ENCODE results near the gene ICAM1.
"Not testable (repeated sequence)": the region's sequence is repeated elsewhere in the genome, so short reads cannot be mapped to it uniquely, and the experiment has no call there.

Gene ICAM1

GRCh38 chr19:10270616-10271394, at the start of gene ICAM1:
ICAM1 (plus strand) TSS chr19:10271120; CDS start chr19:10271160, 40 bp downstream.
- in situ Hi-C loops (cut with MboI; ENCODE audit: low sequenced_read_pairs) = loop anchor here (5.0 kb wide), 1 partner anchor 116 kb away; no protein-coding TSS in a partner anchor

GRCh38 chr19:10222201-10222890, 48.6 kb upstream of the ICAM1 start:
- in situ Hi-C loops (cut with MboI; ENCODE audit: low sequenced_read_pairs) = no loop called here

GRCh38 chr19:10223488-10224213, 47.3 kb upstream of the ICAM1 start:
- in situ Hi-C loops (cut with MboI; ENCODE audit: low sequenced_read_pairs) = no loop called here

- in situ Hi-C loops (cut with MboI; ENCODE audit: low sequenced_read_pairs) = no loop called here
These were observed 46.6 kb upstream of the ICAM1 start for GRCh38 chr19:10224337-10224736.

GRCh38 chr19:10226021-10226375, 44.9 kb upstream of the ICAM1 start:
- in situ Hi-C loops (cut with MboI; ENCODE audit: low sequenced_read_pairs) = no loop called here

GRCh38 chr19:10226376-10227025, 44.4 kb upstream of the ICAM1 start:
- in situ Hi-C loops (cut with MboI; ENCODE audit: low sequenced_read_pairs) = no loop called here

GRCh38 chr19:10227026-10227971, 43.6 kb upstream of the ICAM1 start:
- in situ Hi-C loops (cut with MboI; ENCODE audit: low sequenced_read_pairs) = no loop called here

- in situ Hi-C loops (cut with MboI; ENCODE audit: low sequenced_read_pairs) = no loop called here
These were observed 42.5 kb upstream of the ICAM1 start for GRCh38 chr19:10228393-10228792.

- in situ Hi-C loops (cut with MboI; ENCODE audit: low sequenced_read_pairs) = no loop called here
These were observed 42.0 kb upstream of the ICAM1 start for GRCh38 chr19:10228920-10229319.

- in situ Hi-C loops (cut with MboI; ENCODE audit: low sequenced_read_pairs) = no loop called here
These were observed 40.6 kb upstream of the ICAM1 start for GRCh38 chr19:10230173-10230860.

GRCh38 chr19:10230861-10231611, 39.9 kb upstream of the ICAM1 start, which contains the start of gene S1PR2:
S1PR2 (minus strand) TSS chr19:10231331; CDS start chr19:10224905, 6,426 bp downstream.
- in situ Hi-C loops (cut with MboI; ENCODE audit: low sequenced_read_pairs) = no loop called here

GRCh38 chr19:10231612-10232228, 39.2 kb upstream of the ICAM1 start:
- in situ Hi-C loops (cut with MboI; ENCODE audit: low sequenced_read_pairs) = no loop called here

- in situ Hi-C loops (cut with MboI; ENCODE audit: low sequenced_read_pairs) = no loop called here
These were observed 37.0 kb upstream of the ICAM1 start for GRCh38 chr19:10233946-10234345.

- in situ Hi-C loops (cut with MboI; ENCODE audit: low sequenced_read_pairs) = no loop called here
These were observed 35.9 kb upstream of the ICAM1 start for GRCh38 chr19:10235003-10235402.

- in situ Hi-C loops (cut with MboI; ENCODE audit: low sequenced_read_pairs) = not testable (repeated sequence)
These were observed 35.5 kb upstream of the ICAM1 start for GRCh38 chr19:10235409-10235808.

- in situ Hi-C loops (cut with MboI; ENCODE audit: low sequenced_read_pairs) = no loop called here
These were observed 33.2 kb upstream of the ICAM1 start for GRCh38 chr19:10237702-10238101.

GRCh38 chr19:10238172-10238783, 32.6 kb upstream of the ICAM1 start:
- in situ Hi-C loops (cut with MboI; ENCODE audit: low sequenced_read_pairs) = no loop called here

Measured in HL-60/S4 (cell line).